AG04450 (cell line): ENCODE measurements around the gene FSTL5. TPM values are rescaled to one million over a fixed set of nuclear protein-coding genes. Genes with fewer than 3 reads are reported as not detected.

Experiments
- CTCF ChIA-PET: fragments of 300-600, 350-600 bp; formaldehyde crosslinking; extraction: SDS; loops from one replicate; lab custom pipeline; 2022; ENCODE audit warnings: antibody characterized with exemption, inconsistent platforms; lab: Charles Lee
- POLR2A ChIA-PET: fragments of 350-600 bp; formaldehyde crosslinking; extraction: SDS; loops from one replicate; lab custom pipeline; 2021; ENCODE audit warnings: antibody characterized with exemption, inconsistent platforms; lab: Yijun Ruan, JAX
- DNase-seq: peaks from one replicate; pipeline ENCODE4 v3.0.0-alpha.2; 2011; ENCODE audit warnings: low read depth, low spot score
- H3K27ac ChIP-seq: one replicate; pipeline ENCODE4 v1.5.1; 2012; ENCODE audit warnings: low read depth, low read length, control low read depth
- H3K27me3 ChIP-seq: one replicate; pipeline ENCODE4 v1.6.0; 2012; ENCODE audit warnings: low read length; ENCODE audit not compliant: control insufficient read depth, insufficient read depth
- H3K4me3 ChIP-seq: 2 replicates; pipeline ENCODE4 v1.5.1; 2011; ENCODE audit warnings: mild to moderate bottlenecking, low read depth, low read length, control low read depth
- H3K9me3 ChIP-seq: 2 replicates; pipeline ENCODE4 v1.5.1; 2012; ENCODE audit warnings: low read length; ENCODE audit not compliant: control insufficient read depth, insufficient read depth
- CTCF ChIP-seq: IDR thresholded peaks from 2 replicates; pipeline ENCODE4 v1.5.1; 2011; ENCODE audit warnings: low read depth, low read length, control low read depth, inconsistent platforms
- polyA plus RNA-seq: library from polyadenylated mRNA; depleted of rRNA; stranded (reverse); fragments of >200 nt; gene quantifications from 2 replicates; pipeline ENCODE4 v1.2.3, GENCODE V29; 2011

The FSTL5 gene
- polyA plus RNA-seq, 1 experiment = not detected

DNA sequence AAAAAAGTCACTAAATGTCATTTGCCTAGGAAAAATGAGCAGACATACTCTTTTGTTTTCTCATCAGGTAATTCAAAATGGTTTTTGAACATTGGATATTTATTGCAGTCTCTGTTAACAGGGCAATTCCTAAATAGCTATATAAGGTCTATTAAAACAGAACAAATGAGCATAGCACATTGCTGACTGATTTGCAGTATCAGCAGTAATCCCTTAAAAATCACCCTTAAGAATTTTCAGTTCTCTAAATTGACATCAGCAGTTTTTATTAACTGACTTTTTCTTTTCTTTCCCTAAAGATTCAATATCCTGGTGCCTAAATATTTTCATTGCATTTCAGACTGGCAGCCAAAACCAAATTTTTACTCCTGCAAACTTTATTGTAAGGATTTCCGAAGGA is 270.2 kb downstream of the FSTL5 start:
- H3K9me3 ChIP-seq = peaks cover 2% of the 10 kb centered on the region; the same call in 1 of the 2 replicates
- no peaks in the 10 kb centered on the region for H3K27me3 ChIP-seq
- no peak for TF ChIP-seq CTCF
- H3K27ac ChIP-seq = no peak overlapping the region
- H3K4me3 ChIP-seq = no peak overlapping the region
- ChIA-PET CTCF (no interaction called here), POLR2A (no interaction called here)
- no peak for DNase-seq

GRCh38 chr4:161892951-161893350 is 270.8 kb downstream of the FSTL5 start:
- ChIA-PET CTCF (interaction anchor here (0.6 kb wide), 1 partner anchor 476 kb away, joined by 3 read pairs; no protein-coding TSS in a partner anchor), POLR2A (no interaction called here)
- H3K9me3 ChIP-seq = peaks cover 2% of the 10 kb centered on the region; the same call in 1 of the 2 replicates
- no peak overlapping the region for H3K27ac ChIP-seq
- DNase-seq = no peak
- TF ChIP-seq CTCF = no peak
- H3K27me3 ChIP-seq = no peaks in the 10 kb centered on the region
- no peak overlapping the region for H3K4me3 ChIP-seq

DNA sequence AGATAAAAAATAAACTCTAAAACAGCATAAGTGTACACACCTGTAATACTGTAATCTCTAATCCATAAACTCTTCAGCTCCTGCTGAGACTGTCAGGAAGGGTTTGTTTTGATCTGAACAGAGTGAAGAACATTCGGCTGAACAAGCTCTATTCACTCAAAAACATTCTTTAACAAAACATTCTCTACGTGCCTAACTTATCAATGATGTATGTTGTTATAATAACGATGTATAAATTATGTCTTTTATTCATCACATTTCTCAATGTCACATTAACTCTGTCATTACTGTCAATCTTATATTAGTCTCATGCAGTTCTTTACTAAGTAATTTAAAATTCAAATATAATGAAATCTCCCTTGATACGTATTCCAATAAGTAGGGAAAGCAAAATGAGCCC is 280.6 kb downstream of the FSTL5 start:
- TF ChIP-seq CTCF = no peak
- CTCF ChIA-PET = no interaction called here
- H3K27ac ChIP-seq = no peak overlapping the region
- DNase-seq = no peak
- POLR2A ChIA-PET = no interaction called here
- no peaks in the 10 kb centered on the region for H3K27me3 ChIP-seq
- no peak overlapping the region for H3K4me3 ChIP-seq
- 0 out of 2 replicates have a peak, but pooled peaks cover 3% of the 10 kb centered on the region for H3K9me3 ChIP-seq

DNA sequence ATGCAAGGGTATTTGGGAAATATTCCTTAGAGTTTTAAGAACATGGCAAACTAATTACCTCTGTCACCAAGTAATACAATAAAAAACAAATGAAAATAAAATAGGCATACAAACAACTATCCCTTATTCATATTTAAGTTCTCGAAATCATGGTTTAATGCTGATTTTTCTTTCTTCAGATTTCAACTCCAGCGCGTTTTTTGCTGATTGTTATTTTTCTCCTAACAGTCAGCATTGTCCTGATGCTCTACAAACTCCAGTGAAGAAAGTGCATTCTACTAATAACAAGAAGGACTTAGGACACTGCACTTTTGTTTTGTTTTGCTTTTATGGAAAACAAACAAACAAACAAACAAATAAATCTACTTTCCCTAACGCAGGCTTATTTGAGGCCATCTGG is 282.4 kb downstream of the FSTL5 start:
- no peak overlapping the region for H3K27ac ChIP-seq
- TF ChIP-seq CTCF = no peak
- CTCF ChIA-PET = no interaction called here
- H3K27me3 ChIP-seq = no peaks in the 10 kb centered on the region
- no peak for DNase-seq
- H3K9me3 ChIP-seq = peaks cover 13% of the 10 kb centered on the region
- no peak overlapping the region for H3K4me3 ChIP-seq
- POLR2A ChIA-PET = no interaction called here

DNA sequence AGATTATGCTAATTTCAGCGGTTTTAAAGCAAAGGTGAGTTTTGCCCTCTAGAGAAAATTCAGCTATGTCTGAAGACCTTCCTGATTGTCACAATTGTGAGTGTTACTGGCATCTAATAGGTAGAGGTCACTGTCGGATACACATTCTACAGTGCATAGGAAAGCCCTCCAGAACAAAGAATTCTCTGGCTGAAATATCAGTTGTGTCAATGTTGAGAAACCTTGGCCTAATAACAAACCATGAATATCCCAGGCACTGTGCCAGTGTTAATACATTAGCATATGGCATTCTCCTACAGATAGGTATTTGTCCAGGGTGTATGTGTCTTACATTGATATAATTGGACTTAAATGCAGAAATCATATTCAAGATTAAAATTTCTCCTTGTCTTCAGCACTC is 294.3 kb downstream of the FSTL5 start:
- no peak overlapping the region for H3K27ac ChIP-seq
- DNase-seq = no peak
- H3K27me3 ChIP-seq = no peaks in the 10 kb centered on the region
- no peak for TF ChIP-seq CTCF
- H3K4me3 ChIP-seq = no peak overlapping the region
- H3K9me3 ChIP-seq = 0 out of 2 replicates have a peak, but pooled peaks cover 2% of the 10 kb centered on the region
- CTCF ChIA-PET = no interaction called here
- POLR2A ChIA-PET = no interaction called here
